Kidney glomerular epithelial cell (primary cell): ENCODE measurements around the gene HNRNPL.

Source experiments
- DNase-seq: peaks from one replicate; lab custom pipeline; 2025; lab: John Stamatoyannopoulos, UW

Gene HNRNPL

GRCh38 chr19:38845374-38846024 lies 4.3 kb downstream of the HNRNPL start:
- DNase-seq: no peak

- no peak for DNase-seq
These were observed 5.6 kb downstream of the HNRNPL start for GRCh38 chr19:38844093-38844686.

GRCh38 chr19:38843175-38843758 lies 6.5 kb downstream of the HNRNPL start:
- no peak for DNase-seq

GRCh38 chr19:38842439-38843174 lies 7.2 kb downstream of the HNRNPL start:
- no peak for DNase-seq

GRCh38 chr19:38841787-38842438 lies 7.9 kb downstream of the HNRNPL start:
- DNase-seq: no peak

GRCh38 chr19:38841180-38841766 lies 8.5 kb downstream of the HNRNPL start:
- DNase-seq: no peak

- no peak for DNase-seq
These were observed 9.2 kb downstream of the HNRNPL start for GRCh38 chr19:38840583-38840968.

- DNase-seq: no peak
These were observed 9.8 kb downstream of the HNRNPL start for GRCh38 chr19:38839816-38840582.

- DNase-seq: no peak
These were observed 10.6 kb downstream of the HNRNPL start for GRCh38 chr19:38838986-38839761.

- DNase-seq: no peak
These were observed 11.4 kb downstream of the HNRNPL start for GRCh38 chr19:38838208-38838985.

- no peak for DNase-seq
These were observed 12.1 kb downstream of the HNRNPL start for GRCh38 chr19:38837656-38838121.

GRCh38 chr19:38836983-38837626 lies 12.7 kb downstream of the HNRNPL start:
- no peak for DNase-seq

- DNase-seq: no peak
These were observed 13.4 kb downstream of the HNRNPL start for GRCh38 chr19:38836159-38836982.

GRCh38 chr19:38834590-38834989 lies 15.2 kb downstream of the HNRNPL start:
- DNase-seq: no peak

- DNase-seq: no peak
These were observed 15.7 kb downstream of the HNRNPL start for GRCh38 chr19:38834104-38834490.

- no peak for DNase-seq
These were observed 16.7 kb downstream of the HNRNPL start for GRCh38 chr19:38833092-38833425.

GRCh38 chr19:38831142-38831605 lies 18.6 kb downstream of the HNRNPL start:
- peak; percentile 73 for DNase-seq
